ENCODE measurements around the gene STRBP. TPM values are rescaled to one million over a fixed set of nuclear protein-coding genes. Genes with fewer than 3 reads are reported as not detected.

STRBP gene
- total and polyA plus RNA-seq, 2 of the 8 experiments (the other 6 are each of a cell fraction or from before 2014, with no cell fraction given): 29.7 to 105 TPM

- no peaks in the 10 kb centered on the region for H3K23me2 ChIP-seq (ENCODE audit: low read depth, low read length)
- ChIA-PET POLR2A (ENCODE audit: partially characterized antibody) (interaction anchor here (1.2 to 1.3 kb wide), 2 partner anchors 25 to 34 kb away, joined by 3 read pairs; no protein-coding TSS in a partner anchor), CTCF (ENCODE audit: partially characterized antibody) (interaction anchor here (0.9 to 6.0 kb wide), 6 partner anchors 7 to 256 kb away, joined by 3 to 49 read pairs (median 8); no protein-coding TSS in a partner anchor)
- WGBS, 2 experiments (ENCODE audit: extremely low coverage in 1 of 2, insufficient coverage in 1 of 2, insufficient read length in 1 of 2, insufficient replicate concordance in 2 of 2, low coverage in 1 of 2, low lambda C conversion rate in 2 of 2, missing lambda C conversion rate in 1 of 2): 86% methylated on average over 6 of the region's 6 CpGs; no CpG with 5 or more reads in 1 of the 2 experiments
- H3K9ac ChIP-seq (replicated peaks in 1 of 4; ENCODE audit: extremely low read depth in 1 of 4, low read depth in 3 of 4, low read length in 3 of 4): no peak overlapping the region
- no peak for FAIRE-seq
- no peaks in the 10 kb centered on the region for H4K20me1 ChIP-seq (replicated peaks in 1 of 2; ENCODE audit: control insufficient read depth in 1 of 2, insufficient read depth in 2 of 2, low read length in 2 of 2)
- H3K18ac ChIP-seq (ENCODE audit: extremely low read depth, low read length): no peak overlapping the region
- H2BK15ac ChIP-seq (ENCODE audit: low read length): no peak overlapping the region
- H3K27me3 ChIP-seq (replicated peaks in 1 of 4; ENCODE audit: control insufficient read depth in 3 of 4, extremely low read depth in 1 of 4, insufficient read depth in 3 of 4, low read length in 3 of 4): no peaks in the 10 kb centered on the region
- H3K36me3 ChIP-seq (ENCODE audit: control insufficient read depth in 2 of 4, insufficient read depth in 4 of 4, low read length in 3 of 4): peaks cover 6 to 63% (median 30%) of the 10 kb centered on the region in 4 experiments
- no peak overlapping the region for H2BK120ac ChIP-seq (replicated peaks; ENCODE audit: low read depth, low read length)
- no peak overlapping the region for H3K4ac ChIP-seq (replicated peaks; ENCODE audit: insufficient read length, low read depth, low read length)
- no peak overlapping the region for H2BK20ac ChIP-seq (ENCODE audit: low read length)
- H3K4me1 ChIP-seq (replicated peaks in 1 of 4; ENCODE audit: control insufficient read depth in 3 of 4, insufficient read depth in 4 of 4, low read length in 3 of 4): peaks cover 7 to 22% (median 13%) of the 10 kb centered on the region in 4 experiments
- no peak overlapping the region for H2AK5ac ChIP-seq (ENCODE audit: low read depth, low read length)
- no peak overlapping the region for H4K5ac ChIP-seq (ENCODE audit: insufficient read length, low read depth, low read length)
- H4K8ac ChIP-seq (ENCODE audit: extremely low read depth, insufficient read depth, low read length): no peak overlapping the region
- no peak overlapping the region for H2BK5ac ChIP-seq (ENCODE audit: low read depth, low read length)
- H3K56ac ChIP-seq (replicated peaks; ENCODE audit: insufficient read length, low read depth, low read length): no peak overlapping the region
- no peaks in the 10 kb centered on the region for H3K79me1 ChIP-seq (ENCODE audit: low read depth, low read length)
- no peak overlapping the region for H3K4me3 ChIP-seq (ENCODE audit: extremely low read depth in 1 of 4, insufficient read depth in 2 of 4, low read depth in 3 of 4, low read length in 4 of 4)
- H3K23ac ChIP-seq (ENCODE audit: insufficient read length): no peak overlapping the region
- H2BK12ac ChIP-seq (ENCODE audit: low read depth, low read length): no peak overlapping the region
- no peaks in the 10 kb centered on the region for H3K9me3 ChIP-seq (ENCODE audit: insufficient read depth in 2 of 2, low read depth in 1 of 2, low read length in 1 of 2)
- no peak overlapping the region for H3K4me2 ChIP-seq (ENCODE audit: insufficient read depth in 1 of 2, low read depth in 2 of 2, low read length in 2 of 2)
- no peaks in the 10 kb centered on the region for H3K79me2 ChIP-seq (ENCODE audit: control insufficient read depth in 1 of 2, insufficient read depth in 2 of 2, low read length in 2 of 2)
- TF ChIP-seq GTF2F1 (IDR thresholded peaks at IDR 0.05; ENCODE audit: borderline replicate concordance, low read depth, low read length): no peak
- TF ChIP-seq FOSL1 (IDR thresholded peaks at IDR 0.05; ENCODE audit: insufficient read depth, low read depth, low read length): no peak
- no peak for TF ChIP-seq JUN (IDR thresholded peaks at IDR 0.05; ENCODE audit: low read depth, low read length)
- TF ChIP-seq PHF8 (conservative IDR thresholded peaks at IDR 0.05; ENCODE audit: low read depth, low read length): no peak
- no peak for TF ChIP-seq SAP30 (IDR thresholded peaks at IDR 0.05; ENCODE audit: insufficient read depth, insufficient replicate concordance, low read length)
- no peak for TF ChIP-seq BRCA1 (IDR thresholded peaks at IDR 0.05; ENCODE audit: low read depth, low read length)
- TF ChIP-seq ATF2 (IDR thresholded peaks at IDR 0.05; ENCODE audit: low read length): no peak
- no peak for TF ChIP-seq NANOG (IDR thresholded peaks at IDR 0.05; ENCODE audit: insufficient read depth, low read depth, low read length, poor library complexity, severe bottlenecking)
- no peak for TF ChIP-seq KDM1A (IDR thresholded peaks at IDR 0.05; ENCODE audit: borderline replicate concordance, low read length)
- TF ChIP-seq HDAC6 (IDR thresholded peaks at IDR 0.05; ENCODE audit: low read depth, low read length): no peak
- H3K14ac ChIP-seq (ENCODE audit: insufficient read length): no peak overlapping the region
- H4K91ac ChIP-seq (replicated peaks; ENCODE audit: insufficient read length, low read length): no peak overlapping the region
- no peak for DNase-seq (ENCODE audit: low read depth in 1 of 2, low spot score in 2 of 2)
- H2AFZ ChIP-seq (ENCODE audit: low read length): no peak overlapping the region
- no peak overlapping the region; the same call in 1 of the 2 replicates for H3K27ac ChIP-seq (ENCODE audit: low read depth, low read length)
These were observed 169.3 kb downstream of the STRBP start for GRCh38 chr9:123099042-123099441.

All from H1 (cell line).